Muscle of back (tissue), 11 donors: Measurements from ENCODE around the gene PEMT. TPM values are rescaled to one million over a fixed set of nuclear protein-coding genes. Genes with fewer than 3 reads are reported as not detected.

Source experiments
- DNase-seq, 3 donors: peaks; one replicate each; pipeline versions ENCODE4 v3.0.0 to v3.0.0-alpha.2; 2013
- polyA plus RNA-seq, 10 donors: library from polyadenylated mRNA; unstranded; fragments of 120-200 nt; gene quantifications; one replicate each; pipeline ENCODE4 v1.2.1, GENCODE V29; 2013; ENCODE audit not compliant: insufficient read length in 10 of 10

The PEMT gene
- polyA plus RNA-seq, 10 donors = 17.6 to 24.8 (median 22.5) TPM

DNA sequence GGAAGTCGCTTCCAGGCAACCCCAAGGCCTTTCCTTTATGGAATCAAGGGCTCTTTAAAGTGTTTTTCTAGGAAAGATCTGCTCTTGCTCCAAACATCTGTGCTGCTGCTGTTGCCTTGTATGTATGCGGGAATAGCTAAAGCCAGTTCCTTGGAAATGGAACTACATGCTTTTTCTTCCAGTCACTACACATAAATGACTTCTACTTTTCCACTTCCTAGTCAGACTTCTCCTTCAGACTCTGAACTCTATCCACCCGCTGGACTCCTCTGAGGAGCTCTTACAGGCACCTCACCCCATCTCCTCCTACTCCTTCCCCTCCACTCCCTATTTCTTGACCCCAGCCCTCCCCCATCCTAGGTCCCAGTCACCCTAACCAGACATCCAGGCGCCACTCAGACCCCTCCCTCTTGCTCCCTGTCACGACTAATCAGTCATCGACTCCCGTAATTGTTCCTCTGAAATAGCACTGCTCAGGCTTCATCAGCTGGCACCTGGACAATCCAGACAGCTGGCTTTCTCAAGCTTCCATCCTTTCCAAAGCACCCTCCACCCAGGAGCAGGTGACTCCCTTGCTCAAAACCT is 15.0 kb upstream of the PEMT start:
- no peak for DNase-seq

- peak in 2 of 3 donors; percentile 24 to 31 for DNase-seq
Measured at GRCh38 chr17:17605729-17606088, 14.2 kb upstream of the PEMT start.

DNA sequence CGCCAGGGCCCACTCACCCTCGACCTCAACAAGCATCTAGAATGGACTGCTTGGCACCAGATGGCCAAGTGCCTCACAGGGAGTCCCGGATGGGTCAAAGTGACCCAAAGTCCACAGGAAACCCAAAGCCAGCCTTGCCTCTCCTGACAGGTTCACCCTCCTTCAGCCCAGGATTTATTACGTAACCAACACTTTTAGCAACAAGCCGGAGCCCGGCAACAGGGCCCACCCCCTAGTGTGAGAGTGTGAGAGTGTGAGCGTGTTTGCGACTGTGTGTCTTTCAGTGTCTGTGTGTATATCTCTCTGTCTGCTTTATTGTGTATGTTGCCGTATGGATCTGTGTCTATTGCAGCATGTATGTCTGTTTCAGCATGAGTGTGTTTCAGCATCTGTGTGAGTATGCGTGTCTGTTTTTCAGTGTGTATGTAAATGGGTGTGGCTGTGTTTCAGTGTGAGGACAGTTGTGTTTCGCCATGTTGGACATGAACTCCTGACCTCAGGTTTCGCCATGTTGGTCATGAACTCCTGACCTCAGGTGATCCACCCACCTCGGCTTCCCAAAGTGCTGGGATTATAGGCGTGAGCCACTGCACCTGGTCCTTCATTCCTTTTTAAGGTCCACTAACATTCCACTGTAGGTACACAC is 13.7 kb upstream of the PEMT start:
- no peak for DNase-seq

DNA sequence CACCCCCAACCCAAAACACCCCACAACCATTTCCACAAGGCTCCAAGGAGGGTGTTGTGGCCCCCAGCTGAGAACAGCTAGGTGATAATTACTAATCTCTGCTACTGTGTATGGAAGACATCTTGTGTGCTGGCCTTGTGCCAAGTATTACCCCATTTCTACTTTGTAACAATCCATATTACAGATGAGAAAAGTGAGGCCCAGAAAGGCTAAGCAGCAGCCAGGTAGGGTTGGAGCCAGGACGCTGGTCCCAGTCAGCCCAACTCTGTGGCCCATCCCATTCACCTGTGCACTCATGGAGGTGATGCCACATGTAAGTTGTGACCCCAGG is 12.4 kb upstream of the PEMT start:
- DNase-seq = no peak

DNA sequence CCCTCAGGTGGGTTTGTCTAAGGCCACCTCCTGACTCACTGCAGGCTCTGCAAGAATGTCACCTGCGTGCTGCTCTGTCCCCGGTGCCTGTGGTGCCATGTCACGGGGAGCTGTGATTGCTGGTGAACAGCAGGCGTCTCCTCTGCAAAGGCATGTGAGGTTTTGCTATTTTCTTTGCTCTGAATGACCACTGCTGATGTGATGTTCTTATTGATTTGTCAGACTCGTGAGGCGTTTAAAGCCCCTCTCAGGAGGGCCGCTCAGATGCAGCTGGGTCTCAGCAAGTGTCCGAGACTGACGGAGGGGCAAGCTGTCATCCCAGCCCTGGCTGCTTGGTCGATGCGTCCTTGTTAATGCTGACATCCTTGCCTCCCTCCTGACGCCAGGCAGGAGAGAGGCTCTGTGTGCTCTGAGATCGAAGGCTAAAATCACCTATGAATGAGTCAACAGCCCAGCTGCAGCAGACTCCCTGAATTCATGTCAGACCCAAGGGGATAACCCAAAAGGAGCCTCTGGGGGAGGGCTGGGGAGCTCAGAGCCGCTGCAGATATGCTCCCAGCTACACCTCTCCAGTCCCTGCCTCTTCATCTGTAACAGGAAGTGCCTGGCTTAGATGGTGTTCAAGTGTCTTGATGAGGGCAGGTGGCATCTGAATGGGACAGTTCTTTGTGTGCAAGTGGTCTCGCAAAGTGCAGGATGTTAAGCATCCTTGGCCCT is 11.8 kb upstream of the PEMT start:
- DNase-seq = no peak

- no peak for DNase-seq
Measured at GRCh38 chr17:17599965-17600364, 8.5 kb upstream of the PEMT start.

DNA sequence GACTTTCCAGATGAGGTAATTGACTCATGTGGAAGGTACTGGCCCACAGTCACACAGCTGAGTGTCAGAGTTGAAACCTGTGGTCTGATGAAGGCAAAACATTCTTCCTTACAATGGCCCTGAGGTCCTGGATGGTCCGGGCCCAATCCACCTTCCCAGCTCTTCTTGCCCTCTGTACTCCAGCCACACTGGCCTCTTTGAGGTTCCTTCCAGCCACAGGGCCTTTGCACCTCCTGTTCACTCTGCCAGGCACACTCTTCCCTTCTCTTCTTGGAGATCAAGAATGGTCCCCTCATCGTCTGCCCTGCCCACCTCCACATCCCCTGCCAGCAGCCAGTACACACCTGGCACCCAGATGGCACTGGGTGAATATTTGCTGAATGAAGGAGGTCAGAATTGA is 6.5 kb upstream of the PEMT start:
- DNase-seq = no peak

DNA sequence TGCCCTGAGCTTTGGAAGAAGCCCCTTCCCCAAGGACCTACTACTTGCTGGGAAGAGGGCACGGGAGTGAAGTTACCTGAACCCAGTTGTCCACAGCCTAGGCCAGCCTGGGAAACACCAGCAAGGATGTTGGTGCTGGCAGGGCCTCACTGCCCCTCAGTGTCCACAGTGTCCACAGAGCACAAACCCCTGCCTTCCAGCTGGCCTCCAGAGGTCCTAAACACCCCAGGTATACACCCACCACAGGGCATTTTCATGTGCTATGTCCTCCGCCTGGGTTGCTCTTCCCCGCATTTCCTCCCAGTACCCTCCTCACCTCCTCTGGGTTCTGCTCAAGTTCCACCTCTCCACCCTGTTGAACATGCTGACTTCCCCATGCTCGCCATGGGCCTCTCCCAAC is 4.2 kb upstream of the PEMT start:
- DNase-seq = no peak

- DNase-seq = no peak
Measured at GRCh38 chr17:17593222-17593620, 1.7 kb upstream of the PEMT start.

DNA sequence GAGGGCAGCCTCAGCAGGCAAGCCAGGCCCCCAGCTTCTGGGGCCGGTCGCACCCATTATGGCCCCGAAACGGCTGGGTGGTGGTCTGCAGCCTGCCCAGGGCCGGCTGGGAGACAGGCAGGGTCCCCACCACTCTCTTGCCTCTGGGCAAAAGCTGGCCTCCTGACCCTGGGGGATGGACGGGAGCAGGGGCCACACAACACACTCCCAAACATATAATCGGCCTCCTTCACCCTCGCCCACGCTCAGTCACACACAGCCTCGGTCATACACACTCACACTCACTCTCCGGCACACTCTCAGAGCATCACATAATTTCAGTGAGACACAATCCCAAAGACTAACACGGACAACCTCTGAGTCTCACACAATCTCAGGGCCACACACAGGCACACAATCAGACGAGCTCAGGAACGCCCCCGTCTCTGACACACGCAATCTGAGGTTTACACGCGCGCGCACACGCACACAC is 589 bp downstream of the PEMT start:
- no peak for DNase-seq

DNA sequence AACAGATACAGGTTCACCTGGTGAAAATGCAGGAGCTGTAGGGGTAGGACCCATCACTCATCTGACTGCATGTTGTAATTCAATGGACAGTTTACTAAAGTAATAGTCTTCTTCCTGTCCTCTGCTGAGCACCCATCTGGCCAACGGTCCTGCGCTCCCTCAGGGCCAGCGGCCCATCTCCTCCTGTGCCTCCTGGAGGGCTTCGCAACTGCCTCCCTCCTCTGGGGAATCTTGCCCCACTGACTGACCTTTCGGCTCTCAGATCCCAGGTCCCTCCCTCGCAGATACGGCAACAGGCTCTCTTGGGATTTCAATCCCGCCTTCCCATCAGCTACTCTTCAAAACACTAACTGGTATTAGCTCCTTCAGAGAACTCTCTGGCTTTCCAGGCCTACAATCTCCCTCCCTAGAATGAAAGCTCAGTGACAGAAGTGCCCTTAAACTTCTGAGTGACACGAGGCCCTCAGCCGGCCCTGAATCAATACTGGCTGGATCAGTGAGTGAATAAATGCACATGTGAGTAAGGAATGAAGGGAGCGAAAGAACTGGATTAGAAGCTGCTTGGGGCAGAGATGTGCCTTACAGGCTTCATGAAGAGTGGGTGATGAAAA is 1.3 kb downstream of the PEMT start:
- DNase-seq = no peak

GRCh38 chr17:17587614-17588337 is 3.7 kb downstream of the PEMT start:
- no peak for DNase-seq

DNA sequence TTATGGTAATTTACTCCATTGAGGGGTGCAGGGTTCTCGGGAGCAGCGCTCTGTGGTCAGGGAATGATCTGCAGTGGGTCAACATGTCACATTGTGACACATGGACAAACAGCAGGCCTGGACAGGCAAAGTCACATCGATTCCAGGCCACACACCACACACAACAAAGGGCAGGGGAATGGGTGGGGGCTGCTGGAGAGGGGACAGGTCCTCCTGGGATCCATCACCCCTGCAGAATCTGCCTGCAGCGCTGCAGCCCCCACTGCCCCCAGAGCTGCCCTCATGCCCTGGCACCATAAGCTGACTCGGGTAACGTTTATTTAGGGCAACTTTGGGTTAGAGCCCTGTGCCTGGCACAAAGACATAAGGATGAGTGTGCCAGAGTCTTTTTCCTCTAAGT is 9.1 kb downstream of the PEMT start:
- no peak for DNase-seq

DNA sequence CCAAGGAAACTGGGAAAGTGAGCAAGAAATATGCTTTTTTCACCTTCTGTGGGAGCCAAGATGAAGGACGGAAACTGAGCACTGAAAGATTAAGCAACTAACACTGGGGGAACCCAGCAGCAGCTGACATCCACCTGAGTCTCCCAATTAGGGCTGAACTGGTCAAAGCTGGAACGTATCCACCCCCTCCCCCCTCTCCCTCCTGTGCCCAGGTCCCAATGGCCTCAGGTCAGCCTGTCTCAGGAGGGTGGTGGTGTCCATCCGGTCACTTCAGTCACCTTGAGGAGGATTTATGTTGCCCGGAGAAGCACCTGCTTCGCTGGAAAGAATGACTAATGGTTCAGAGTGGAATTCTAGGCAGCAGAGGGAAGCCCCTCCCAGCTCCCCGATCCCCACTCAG is 10.0 kb downstream of the PEMT start:
- no peak for DNase-seq

DNA sequence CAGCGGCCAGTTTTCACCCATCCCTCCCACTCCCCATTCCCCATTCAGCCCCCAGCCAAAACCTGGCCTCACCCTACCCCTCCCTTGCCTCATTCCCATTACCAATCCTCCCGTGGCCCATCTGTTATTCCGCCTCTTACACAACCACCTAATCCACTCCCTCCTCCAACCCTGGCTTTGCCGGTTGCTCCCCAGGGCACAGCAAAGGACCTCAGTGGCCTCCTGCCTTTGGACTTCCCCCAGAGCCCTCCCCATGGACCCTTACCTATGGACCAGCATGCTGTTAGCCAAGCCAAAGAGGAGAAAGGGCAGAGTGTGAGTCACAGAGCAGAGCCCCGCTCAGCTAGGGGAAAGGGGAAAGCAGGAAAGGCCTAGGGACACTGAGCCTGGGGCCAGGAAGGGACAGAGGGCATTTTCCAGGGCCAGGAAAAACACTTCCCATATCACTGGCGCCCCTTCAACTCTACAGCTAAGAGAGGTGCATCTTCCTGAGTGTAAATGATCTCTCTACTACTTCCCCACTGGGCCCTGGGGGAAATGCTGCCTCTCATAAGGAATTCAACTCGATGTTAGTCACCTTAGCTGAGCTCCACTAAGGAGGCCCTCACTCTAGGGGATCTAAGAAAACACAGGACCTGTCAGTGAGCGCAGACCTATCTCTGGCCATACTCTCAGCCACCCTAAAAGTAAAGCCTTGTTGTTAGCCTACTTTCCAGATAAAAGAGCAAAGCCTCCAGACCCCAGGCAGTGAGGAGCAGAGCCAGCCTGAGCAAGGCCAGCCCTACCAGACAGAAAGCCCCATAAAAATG is 10.6 kb downstream of the PEMT start:
- no peak for DNase-seq

- no peak for DNase-seq
Measured at GRCh38 chr17:17579691-17580090, 11.8 kb downstream of the PEMT start.

GRCh38 chr17:17577373-17577772 is 14.1 kb downstream of the PEMT start:
- no peak for DNase-seq

DNA sequence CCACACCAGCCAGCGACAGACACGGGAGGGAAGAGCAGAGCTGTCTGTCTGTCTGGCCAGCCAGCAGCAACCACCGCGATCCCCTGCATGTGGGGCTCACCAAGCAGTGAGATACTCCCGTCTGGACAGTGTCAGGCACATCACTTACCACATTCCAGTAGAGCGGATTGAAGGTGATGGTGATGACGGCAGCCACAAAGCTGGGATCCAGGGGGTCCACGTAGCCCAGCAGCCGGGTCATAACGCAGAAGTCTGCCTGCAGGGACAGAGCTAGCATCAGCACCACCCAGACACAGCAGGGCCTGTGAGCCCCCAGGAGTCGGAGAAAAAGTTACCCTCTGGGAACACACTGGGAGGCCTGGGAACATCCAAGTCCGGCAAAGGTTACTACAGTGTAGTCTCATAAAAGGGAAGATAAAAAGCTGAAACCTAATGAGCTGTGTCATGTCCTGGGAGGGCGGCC is 14.7 kb downstream of the PEMT start:
- DNase-seq = no peak

DNA sequence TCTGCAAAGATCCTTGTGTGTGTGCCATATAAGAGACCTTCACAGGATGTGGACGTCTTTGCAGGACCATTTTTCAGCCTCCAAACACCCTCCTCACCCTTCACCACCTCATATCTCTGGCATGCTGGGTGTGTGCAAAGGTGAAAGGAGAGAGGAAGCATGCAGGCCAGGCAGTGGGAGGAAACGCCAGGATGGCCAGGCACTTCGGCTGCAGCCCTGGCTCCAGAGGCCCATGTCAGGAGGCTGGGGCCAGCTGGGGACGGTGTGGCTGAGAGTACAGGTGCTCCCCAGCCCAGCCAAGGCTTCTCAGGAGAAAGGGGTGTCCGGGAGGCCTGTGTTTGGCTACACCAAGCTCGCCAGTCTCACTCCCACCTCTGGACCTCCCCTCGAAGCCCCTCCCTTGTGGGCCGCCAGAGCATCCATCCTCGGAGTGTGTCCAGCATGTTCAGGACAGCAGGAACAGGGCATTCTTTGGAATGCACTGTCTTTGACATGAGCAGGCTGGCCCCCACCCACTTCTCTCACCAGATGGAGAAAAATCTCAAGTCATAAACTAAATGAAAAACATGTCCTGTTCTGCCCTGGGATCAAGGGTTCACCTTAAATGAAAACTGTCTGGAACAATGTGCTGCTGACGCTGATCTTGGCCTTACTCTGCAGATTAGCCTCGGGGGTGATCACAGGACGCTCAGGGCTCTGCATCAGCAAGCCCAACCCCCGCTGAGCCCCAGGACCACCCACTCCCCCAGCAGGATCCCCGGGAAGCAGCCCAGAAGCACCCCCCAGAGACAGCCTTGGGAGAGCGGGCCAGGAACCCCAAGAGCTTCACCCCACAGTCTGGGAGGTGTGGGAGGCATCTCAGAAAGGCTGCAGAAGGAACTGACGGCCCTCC is 15.9 kb downstream of the PEMT start:
- peak in 1 of 3 donors; percentile 59 for DNase-seq

- DNase-seq = no peak
Measured at GRCh38 chr17:17573912-17574311, 17.6 kb downstream of the PEMT start.
